NCI-H1694 (cell line): ENCODE results near the gene TDRD9.

Source experiments
- DNase-seq: peaks from one replicate; lab custom pipeline; 2025; lab: John Stamatoyannopoulos, UW

TDRD9 gene

GRCh38 chr14:103989964-103990363 is 61.7 kb downstream of the TDRD9 start:
- DNase-seq = no peak

GRCh38 chr14:103994535-103995184 is 66.4 kb downstream of the TDRD9 start:
- no peak for DNase-seq

- no peak for DNase-seq
Measured at GRCh38 chr14:103995876-103996275, 67.6 kb downstream of the TDRD9 start.

- DNase-seq = no peak
Measured at GRCh38 chr14:103997391-103997790, 69.1 kb downstream of the TDRD9 start.

- no peak for DNase-seq
Measured at GRCh38 chr14:103998027-103998426, 69.8 kb downstream of the TDRD9 start.

- DNase-seq = no peak
Measured at GRCh38 chr14:103999795-104000440, 71.7 kb downstream of the TDRD9 start.

GRCh38 chr14:104001003-104001402 is 72.7 kb downstream of the TDRD9 start:
- DNase-seq = peak; percentile 24

- no peak for DNase-seq
Measured at GRCh38 chr14:104003616-104004015, 75.4 kb downstream of the TDRD9 start.

- DNase-seq = no peak
Measured at GRCh38 chr14:104004849-104005248, 76.6 kb downstream of the TDRD9 start.

- DNase-seq = no peak
Measured at GRCh38 chr14:104005489-104005888, 77.2 kb downstream of the TDRD9 start.

- DNase-seq = no peak
Measured at GRCh38 chr14:104007121-104007520, 78.9 kb downstream of the TDRD9 start.

- no peak for DNase-seq
Measured at GRCh38 chr14:104009297-104009696, 81.0 kb downstream of the TDRD9 start.

- no peak for DNase-seq
Measured at GRCh38 chr14:104011824-104012517, 83.7 kb downstream of the TDRD9 start.

GRCh38 chr14:104014764-104015163 is 86.5 kb downstream of the TDRD9 start:
- DNase-seq = no peak

GRCh38 chr14:104016873-104017650 is 88.8 kb downstream of the TDRD9 start:
- DNase-seq = no peak

- DNase-seq = no peak
Measured at GRCh38 chr14:104019029-104019428, 90.8 kb downstream of the TDRD9 start.

GRCh38 chr14:104019806-104020205 is 91.5 kb downstream of the TDRD9 start:
- DNase-seq = no peak

- DNase-seq = no peak
Measured at GRCh38 chr14:104020471-104020870, 92.2 kb downstream of the TDRD9 start.

GRCh38 chr14:104023325-104024055 is 95.2 kb downstream of the TDRD9 start:
- no peak for DNase-seq

- DNase-seq = no peak
Measured at GRCh38 chr14:104025534-104025933, 97.3 kb downstream of the TDRD9 start.

- peak; percentile 6 for DNase-seq
Measured at GRCh38 chr14:104026024-104026423, 97.8 kb downstream of the TDRD9 start.

- DNase-seq = no peak
Measured at GRCh38 chr14:104030958-104031357, 102.7 kb downstream of the TDRD9 start.
